Hematopoietic multipotent progenitor cell treated with erythropoietin and hydrocortisone succinate and interleukin-3 and kit ligand, for 8 days (in vitro differentiated cells): ENCODE measurements around the gene HID1.
"Not testable (repeated sequence)": the region's sequence is repeated elsewhere in the genome, so short reads cannot be mapped to it uniquely, and the experiment has no call there.

Source experiments
- DNase-seq: peaks from one replicate; pipeline ENCODE4 v3.0.0-alpha.2; 2015

Gene HID1

GRCh38 chr17:74999523-74999922 lies 27.0 kb upstream of the HID1 start:
- DNase-seq: no peak

GRCh38 chr17:74998783-74999182 lies 26.2 kb upstream of the HID1 start:
- DNase-seq: no peak

GRCh38 chr17:74995847-74996246 lies 23.3 kb upstream of the HID1 start:
- DNase-seq: no peak

GRCh38 chr17:74994440-74994839 lies 21.9 kb upstream of the HID1 start:
- DNase-seq: no peak

GRCh38 chr17:74992223-74992622 lies 19.7 kb upstream of the HID1 start:
- DNase-seq: no peak

GRCh38 chr17:74990581-74991105 lies 18.1 kb upstream of the HID1 start:
- DNase-seq: no peak

- peak; percentile 24 for DNase-seq
Measured at GRCh38 chr17:74987909-74988711, 15.6 kb upstream of the HID1 start.

- DNase-seq: peak; percentile 87
Measured at GRCh38 chr17:74987418-74987908, 14.9 kb upstream of the HID1 start, which contains the start of gene CDR2L. Gene CDR2L, plus strand, starts transcription at chr17:74987632. Its CDS starts 412 bp downstream, at chr17:74988044.

GRCh38 chr17:74986206-74986576 lies 13.6 kb upstream of the HID1 start:
- DNase-seq: no peak

GRCh38 chr17:74982663-74983313 lies 10.2 kb upstream of the HID1 start:
- DNase-seq: not testable (repeated sequence)

GRCh38 chr17:74981979-74982662 lies 9.6 kb upstream of the HID1 start:
- peak; percentile 33 for DNase-seq

- no peak for DNase-seq
Measured at GRCh38 chr17:74981318-74981978, 8.9 kb upstream of the HID1 start.

- DNase-seq: no peak
Measured at GRCh38 chr17:74979408-74980146, 7.0 kb upstream of the HID1 start.

- DNase-seq: no peak
Measured at GRCh38 chr17:74978240-74978639, 5.7 kb upstream of the HID1 start.

GRCh38 chr17:74977802-74978201 lies 5.2 kb upstream of the HID1 start:
- DNase-seq: no peak

GRCh38 chr17:74975943-74976342 lies 3.4 kb upstream of the HID1 start:
- no peak for DNase-seq

- no peak for DNase-seq
Measured at GRCh38 chr17:74972973-74973328, 392 bp upstream of the HID1 start.

GRCh38 chr17:74971842-74972106 lies 785 bp downstream of the HID1 start:
- no peak for DNase-seq

- DNase-seq: no peak
Measured at GRCh38 chr17:74971069-74971841, 1.3 kb downstream of the HID1 start.

- no peak for DNase-seq
Measured at GRCh38 chr17:74970395-74970794, 2.2 kb downstream of the HID1 start.

GRCh38 chr17:74969501-74969900 lies 3.1 kb downstream of the HID1 start:
- not testable (repeated sequence) for DNase-seq

- no peak for DNase-seq
Measured at GRCh38 chr17:74968361-74968780, 4.2 kb downstream of the HID1 start.
